ENCODE data around the gene DYNLT5.
A peak's percentile ranks its signal among the peaks of the same experiment; 100 is the strongest.
"Not testable (repeated sequence)": the region's sequence is repeated elsewhere in the genome, so short reads cannot be mapped to it uniquely, and the experiment has no call there.

The DYNLT5 gene

GRCh38 chr1:66791621-66792610 is 39.7 kb downstream of the DYNLT5 start:
- no peak for DNase-seq

- DNase-seq, result not testable (repeated sequence)
Measured at GRCh38 chr1:66795839-66796238, 43.6 kb downstream of the DYNLT5 start.

GRCh38 chr1:66809245-66809644 is 57.0 kb downstream of the DYNLT5 start:
- no peak for DNase-seq

- peak; percentile 31 for DNase-seq
Measured at GRCh38 chr1:66809736-66810326, 57.6 kb downstream of the DYNLT5 start.

GRCh38 chr1:66824771-66825170 is 72.5 kb downstream of the DYNLT5 start:
- DNase-seq, result no peak
